Measurements from ENCODE around the gene CYP26C1.
"Not testable (repeated sequence)": the region's sequence is repeated elsewhere in the genome, so short reads cannot be mapped to it uniquely, and the experiment has no call there.

Gene CYP26C1

DNA sequence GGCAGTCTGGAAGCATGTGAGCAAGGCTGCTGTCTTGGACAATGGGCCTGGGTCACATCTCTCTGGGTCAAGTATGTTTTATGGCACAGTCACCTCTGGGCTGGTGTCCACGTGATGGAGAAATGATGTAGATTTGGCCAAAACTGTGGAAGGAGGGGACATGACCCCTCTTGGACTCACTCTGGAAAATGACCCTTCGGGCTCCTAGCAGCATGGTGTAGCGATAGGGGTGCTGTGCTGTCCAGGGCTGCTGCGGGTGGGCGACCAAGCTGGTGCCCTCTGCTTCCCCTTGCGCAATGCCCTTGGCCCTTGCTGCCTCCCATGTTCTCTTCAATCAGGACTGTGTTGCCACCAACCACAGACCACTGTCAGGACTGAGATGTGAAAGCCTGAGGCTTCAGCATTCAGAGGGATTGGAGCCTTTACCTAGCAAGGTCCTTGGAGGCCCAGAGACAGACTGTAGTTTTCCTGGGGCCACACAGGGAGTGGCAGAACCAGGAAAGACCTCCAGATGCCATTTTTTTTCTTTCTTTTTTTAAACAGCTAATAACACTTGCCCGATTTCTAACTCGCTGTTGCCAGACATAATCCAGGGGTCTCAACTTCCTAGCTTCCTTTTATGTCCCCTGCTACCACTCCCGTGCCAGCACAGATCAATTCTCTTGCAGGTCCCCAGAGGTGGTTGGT lies 19.2 kb downstream of the CYP26C1 start:
- DNase-seq: no peak

GRCh38 chr10:93080350-93081046 lies 19.9 kb downstream of the CYP26C1 start:
- DNase-seq: peak; percentile 46

DNA sequence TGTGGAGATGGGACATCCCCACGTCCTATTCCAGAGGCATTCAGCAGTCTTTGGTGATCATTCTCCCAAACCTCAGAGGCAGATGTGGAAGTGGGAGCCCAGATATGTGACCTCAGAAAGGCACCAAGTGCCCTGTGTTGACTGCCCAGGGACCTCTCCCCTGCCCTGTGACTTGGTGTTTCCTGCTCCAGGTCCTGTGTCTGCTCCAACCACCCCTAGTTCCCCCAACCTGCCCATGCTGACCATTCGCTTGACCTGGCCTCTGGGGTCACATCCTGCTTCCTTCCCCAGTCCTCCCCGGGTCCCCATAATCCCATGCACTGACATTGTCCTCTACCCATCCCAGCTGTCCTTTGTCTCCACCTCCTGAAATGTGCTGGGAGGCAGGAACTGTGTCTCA lies 20.7 kb downstream of the CYP26C1 start:
- DNase-seq: no peak

- DNase-seq: no peak
Observed at GRCh38 chr10:93081834-93082233, 21.2 kb downstream of the CYP26C1 start.

DNA sequence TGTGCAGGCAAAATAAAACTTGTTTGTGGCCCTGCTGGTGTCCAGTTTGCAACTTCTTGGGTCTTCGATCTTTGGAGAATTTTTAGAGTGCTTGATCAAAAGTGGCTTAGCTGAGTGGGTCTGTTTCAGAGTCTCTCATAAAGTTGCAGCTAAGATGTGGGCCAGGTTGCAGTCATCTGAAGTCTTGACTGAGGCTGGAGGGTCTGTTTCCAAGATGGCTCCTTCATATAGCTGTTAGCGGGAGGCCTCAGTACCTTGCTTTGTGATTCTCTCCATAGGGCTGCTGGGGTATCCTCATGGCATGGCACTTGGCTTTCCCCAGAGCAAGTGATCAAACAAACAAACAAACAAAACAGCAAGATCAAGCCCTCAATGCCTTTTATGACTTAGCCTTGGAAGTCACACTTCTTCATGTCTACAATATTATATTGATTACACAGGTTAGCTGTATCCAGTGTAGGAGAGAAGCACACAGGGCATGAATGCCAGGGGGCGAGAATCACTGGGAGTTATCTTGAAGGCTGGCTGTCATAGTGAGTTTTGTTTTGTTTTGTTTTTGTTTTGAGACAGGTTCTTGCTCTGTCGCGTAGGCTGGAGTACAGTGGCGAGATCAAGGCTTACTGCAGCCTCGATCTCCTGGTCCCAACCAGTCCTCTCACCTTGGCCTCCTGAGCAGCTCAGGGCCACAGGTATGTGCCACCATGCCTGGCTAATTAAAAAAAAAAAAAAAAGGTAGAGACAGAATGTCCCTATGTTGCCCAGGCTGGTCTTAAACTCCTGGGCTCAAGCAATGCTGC lies 23.3 kb downstream of the CYP26C1 start:
- DNase-seq: no peak

DNA sequence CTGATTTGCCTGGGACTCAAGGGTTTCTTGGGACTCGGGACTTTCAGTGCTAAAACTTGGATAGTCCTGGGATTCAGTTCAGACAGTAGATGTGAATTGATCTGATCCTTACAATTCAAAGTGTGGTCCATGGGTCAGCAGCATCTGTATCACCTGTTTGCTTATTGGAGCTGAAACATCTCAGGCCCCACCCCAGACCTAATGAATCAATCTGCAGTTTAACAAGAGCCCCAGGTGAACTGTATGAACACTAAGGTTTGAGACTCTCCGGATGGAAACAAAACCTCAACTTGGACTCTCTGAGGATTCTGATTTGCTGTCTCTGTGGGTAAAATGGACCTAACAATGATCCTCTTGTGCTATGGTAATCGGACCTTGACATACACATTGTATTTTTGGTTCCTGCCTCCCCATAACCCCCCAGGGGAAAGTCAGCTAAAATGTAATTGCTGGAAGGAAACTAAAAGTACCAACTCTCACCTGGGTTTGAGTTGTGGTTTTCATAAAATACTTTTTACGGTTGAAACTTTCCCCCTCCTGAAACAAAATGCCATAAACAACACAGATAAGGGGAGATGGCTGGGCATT lies 24.8 kb downstream of the CYP26C1 start:
- DNase-seq: no peak

- DNase-seq: no peak
Observed at GRCh38 chr10:93086289-93086688, 25.7 kb downstream of the CYP26C1 start.

- no peak for DNase-seq
Observed at GRCh38 chr10:93087846-93088245, 27.2 kb downstream of the CYP26C1 start.

- DNase-seq: no peak
Observed at GRCh38 chr10:93088466-93088865, 27.9 kb downstream of the CYP26C1 start.

DNA sequence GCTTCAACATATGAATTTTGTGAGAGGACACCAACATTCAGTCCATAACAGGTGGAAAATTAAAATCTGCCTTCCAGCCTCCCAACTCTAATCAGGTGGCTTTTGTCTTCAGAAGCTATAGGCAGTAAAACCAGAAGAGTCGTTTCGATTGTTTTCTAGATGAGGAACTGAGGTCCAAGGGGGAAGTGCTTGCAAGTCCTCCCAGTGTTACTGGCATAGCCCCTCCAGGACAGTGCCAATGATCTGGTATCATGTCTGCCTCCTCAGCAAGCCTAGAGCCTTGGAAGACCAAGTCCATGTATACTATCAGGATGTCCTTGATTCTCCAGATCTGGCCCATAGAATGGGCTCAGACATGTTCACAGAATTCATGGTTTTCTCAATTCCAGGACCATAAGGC lies 30.0 kb downstream of the CYP26C1 start:
- no peak for DNase-seq

GRCh38 chr10:93091960-93092359 lies 31.4 kb downstream of the CYP26C1 start:
- DNase-seq: no peak

DNA sequence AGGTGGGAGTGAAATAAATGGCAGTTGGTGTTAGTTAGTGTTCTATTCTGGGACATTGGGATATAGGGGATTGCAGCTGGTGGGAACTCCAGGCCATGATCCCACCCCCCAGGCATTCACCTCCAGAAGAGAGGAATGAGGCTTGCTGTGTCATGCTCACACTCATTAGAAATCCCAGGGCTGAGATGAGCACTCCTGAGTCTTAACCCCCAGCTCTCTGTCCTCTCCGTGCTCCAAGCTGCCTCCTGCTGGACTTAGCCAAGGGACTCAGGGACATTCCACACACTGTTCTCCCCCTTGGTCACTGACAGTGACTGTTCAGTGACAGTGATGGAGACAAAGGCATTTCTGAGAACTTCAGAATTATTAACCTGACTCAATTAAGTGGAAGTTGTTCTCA lies 34.6 kb downstream of the CYP26C1 start:
- no peak for DNase-seq

GRCh38 chr10:93096901-93097300 lies 36.3 kb downstream of the CYP26C1 start:
- no peak for DNase-seq

- no peak for DNase-seq
Observed at GRCh38 chr10:93097386-93097785, 36.8 kb downstream of the CYP26C1 start.

- DNase-seq: no peak
Observed at GRCh38 chr10:93098816-93099215, 38.2 kb downstream of the CYP26C1 start.

DNA sequence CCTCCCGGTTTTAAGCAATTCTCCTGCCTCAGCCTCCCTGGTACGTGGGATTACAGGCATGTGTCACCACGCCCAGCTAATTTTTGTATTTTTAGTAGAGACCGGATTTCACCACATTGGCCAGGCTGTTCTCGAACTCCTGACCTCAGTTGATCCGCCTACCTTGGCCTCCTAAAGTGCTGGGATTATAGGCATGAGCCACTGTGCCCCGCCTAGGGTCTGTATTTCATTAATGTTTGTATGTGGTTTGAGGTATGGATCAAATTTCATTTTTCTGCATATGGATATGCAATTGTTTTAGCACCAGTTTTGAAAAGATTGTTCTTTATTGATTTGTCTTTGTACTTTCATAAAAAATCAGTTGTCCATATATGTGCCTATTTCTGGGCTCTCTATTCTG lies 39.1 kb downstream of the CYP26C1 start:
- no peak for DNase-seq

DNA sequence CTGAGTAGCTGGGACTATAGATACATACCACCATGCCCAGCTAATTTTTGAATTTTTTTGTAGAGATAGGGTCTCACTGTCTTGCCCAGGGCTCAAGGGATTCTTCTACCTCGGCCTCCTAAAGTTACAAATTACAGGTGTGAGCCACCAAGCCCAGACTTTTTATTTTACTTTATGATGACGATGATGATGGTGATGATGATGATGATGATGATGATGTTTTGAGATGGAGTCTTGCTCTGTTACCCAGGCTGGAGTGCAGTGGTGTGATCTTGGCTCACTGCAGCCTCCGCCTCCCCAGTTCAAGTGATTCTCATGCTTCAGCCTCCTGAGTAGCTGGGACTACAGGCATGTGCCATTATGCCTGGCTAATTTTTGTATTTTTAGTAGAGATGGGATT lies 40.5 kb downstream of the CYP26C1 start:
- not testable (repeated sequence) for DNase-seq

- no peak for DNase-seq
Observed at GRCh38 chr10:93103953-93104352, 43.4 kb downstream of the CYP26C1 start.

GRCh38 chr10:93106631-93107072 lies 46.1 kb downstream of the CYP26C1 start:
- no peak for DNase-seq

GRCh38 chr10:93110472-93111146 lies 50.0 kb downstream of the CYP26C1 start:
- no peak for DNase-seq

DNA sequence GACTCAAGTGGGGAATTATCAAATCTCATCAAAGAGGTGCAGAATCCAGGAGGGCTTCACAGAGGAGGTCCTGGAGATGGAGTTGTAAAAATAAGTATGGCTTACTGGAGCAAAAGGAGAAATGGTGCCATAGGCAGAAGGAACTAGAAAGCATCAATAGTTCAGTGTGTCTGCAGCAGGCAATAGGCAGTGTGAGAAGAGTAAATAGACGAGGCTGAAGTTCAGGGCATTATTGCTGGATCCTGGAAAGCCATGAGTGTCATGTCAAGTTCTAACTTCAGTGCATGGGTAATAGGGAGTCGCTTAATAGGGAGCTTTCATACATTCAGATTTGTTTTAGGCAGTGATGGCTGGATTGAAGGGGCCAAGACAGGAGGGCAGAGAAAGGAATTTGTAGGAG lies 52.4 kb downstream of the CYP26C1 start:
- DNase-seq: no peak

DNA sequence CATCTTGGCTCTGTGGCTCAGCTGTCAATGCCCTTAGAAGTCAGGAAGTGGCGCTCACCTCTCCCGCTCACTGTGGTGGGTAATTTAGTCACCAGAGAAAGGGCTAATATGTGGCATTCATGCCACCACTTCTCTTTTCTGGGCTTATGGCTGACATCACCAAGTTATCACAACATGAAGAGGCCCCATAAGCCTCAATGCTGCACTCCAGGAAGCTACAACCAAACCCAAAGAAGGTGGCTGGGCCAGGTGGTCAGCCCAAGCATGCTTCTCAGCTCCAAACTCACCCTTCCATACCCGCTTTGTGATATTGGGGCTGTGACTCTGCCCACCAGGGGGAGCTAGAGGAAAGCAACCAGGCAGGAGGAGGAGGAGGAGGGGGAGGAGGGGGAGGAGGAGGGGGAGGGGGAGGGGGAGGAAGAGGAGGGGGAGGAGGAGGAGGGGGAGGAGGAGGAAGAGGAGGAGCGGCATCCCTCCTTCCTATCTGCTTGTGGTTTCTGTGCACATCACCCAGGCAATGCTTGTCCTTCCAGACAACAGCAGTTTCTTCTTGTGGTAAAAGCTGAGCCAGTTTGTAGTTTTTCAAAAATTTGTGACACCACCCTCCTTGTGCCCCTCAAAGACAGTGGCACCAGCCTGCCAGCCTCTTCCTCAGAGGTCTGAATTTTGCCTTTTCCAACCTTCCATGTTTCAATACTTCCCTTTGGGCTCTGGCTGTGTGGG lies 55.2 kb downstream of the CYP26C1 start:
- peak; percentile 58 for DNase-seq
